ENCODE data around the gene STARD10.

The STARD10 gene

DNA sequence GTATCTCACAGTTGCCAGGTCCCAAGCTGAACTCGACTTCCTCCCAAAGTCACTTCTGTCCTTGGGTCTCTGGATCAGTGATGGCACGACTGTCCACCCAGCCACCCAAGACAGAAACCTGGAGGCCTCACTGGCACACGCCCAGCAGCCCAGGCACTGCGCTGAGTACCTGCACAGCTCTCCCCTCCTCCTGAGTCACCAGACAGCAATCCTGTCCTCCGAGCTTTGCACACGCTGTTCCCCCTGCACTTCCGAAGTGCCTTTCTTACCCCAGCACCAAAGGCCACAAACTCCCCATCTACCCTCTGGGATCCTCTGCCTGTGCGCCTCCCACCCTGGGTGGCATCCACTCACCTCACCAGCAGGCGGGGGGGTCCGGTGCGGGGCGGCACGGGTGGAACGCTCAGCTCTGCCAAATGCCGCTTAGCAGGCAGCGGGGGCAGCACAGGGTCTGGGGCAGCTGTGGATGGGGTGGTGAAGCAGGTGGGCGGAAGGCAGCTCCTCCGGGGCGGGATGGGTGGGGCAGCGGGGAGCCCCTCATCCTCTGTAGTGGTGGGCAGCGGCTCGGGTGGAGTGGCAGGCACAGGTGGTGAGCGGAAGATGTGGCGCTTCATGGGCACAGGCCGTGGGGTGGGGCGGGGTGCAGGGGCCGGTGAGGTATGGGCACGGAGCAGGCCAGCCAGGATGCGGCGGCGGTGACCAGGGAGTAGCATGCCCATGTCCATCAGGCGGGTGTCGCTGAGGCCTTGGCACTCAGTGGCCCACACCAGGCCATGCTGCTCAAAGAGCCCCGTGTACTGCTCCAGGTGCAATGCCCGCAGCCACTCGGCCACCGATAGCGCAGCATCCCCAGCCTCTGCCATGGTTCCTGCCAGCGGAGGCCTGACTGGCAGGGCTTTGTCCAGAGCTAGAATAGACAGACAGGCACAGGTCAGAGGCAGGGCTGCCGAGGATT, 67.3 kb downstream of the STARD10 start:
- DNase-seq (ENCODE audit: low read depth in 3 of 3) = no peak

DNA sequence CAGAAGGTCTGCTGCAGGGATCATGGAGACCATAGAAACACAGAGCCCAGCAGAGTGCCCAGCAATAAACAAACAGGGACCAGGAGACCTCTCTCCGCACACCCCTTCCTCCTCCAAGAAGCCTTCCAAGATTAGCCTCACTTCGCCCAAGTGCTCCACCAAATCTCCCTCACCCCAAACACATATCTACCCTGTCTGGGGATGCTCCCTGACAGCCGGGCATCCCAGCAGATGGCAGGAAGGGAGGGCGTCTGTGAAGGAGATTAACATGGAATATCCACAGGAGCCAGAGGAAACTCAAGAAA, 68.2 kb downstream of the STARD10 start:
- DNase-seq (ENCODE audit: low read depth in 3 of 3) = no peak

DNA sequence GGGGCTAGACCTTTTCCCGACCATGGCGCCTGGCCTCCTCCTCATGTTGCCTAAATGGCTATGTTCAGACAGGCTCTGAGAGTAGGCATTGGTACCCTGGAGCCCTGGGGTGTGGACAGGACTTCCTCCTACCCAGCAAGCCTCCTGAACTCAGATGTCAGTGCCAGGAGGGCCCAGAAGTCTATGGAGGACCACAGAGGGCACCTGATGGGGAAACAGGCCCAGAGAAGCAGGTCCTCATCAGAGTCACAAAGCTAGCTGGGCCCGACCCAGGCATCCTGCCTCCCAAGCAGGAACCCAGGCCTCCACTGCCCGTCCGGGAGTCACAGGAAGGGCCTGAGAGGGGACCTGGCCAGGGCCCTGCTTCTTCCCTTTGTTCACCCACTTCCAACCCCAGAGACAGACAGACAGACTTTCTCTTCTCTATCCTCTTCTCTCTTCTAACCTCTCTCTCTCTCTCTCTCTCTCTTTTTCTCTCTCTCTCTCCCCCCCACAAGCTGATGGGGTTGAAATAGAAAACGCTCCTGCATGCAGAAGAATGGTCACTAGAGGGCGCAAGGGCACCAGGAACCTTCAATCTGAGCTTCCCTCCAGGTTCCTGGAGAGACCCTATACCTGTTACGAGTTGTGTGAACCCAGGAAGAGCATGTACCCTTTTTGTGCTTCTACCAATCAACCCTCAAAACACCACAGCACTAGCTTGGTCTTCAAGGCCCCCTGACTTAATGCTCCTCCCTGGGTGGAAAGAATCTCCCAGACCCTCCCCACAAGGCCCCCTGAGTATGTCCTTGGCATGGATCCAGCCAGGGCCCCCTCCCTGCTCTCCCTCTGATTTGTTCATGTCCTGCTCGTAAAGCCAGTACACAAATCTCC, 68.8 kb downstream of the STARD10 start:
- peak; percentile 59 to 69 (median 68) for DNase-seq (ENCODE audit: low read depth in 3 of 3)

DNA sequence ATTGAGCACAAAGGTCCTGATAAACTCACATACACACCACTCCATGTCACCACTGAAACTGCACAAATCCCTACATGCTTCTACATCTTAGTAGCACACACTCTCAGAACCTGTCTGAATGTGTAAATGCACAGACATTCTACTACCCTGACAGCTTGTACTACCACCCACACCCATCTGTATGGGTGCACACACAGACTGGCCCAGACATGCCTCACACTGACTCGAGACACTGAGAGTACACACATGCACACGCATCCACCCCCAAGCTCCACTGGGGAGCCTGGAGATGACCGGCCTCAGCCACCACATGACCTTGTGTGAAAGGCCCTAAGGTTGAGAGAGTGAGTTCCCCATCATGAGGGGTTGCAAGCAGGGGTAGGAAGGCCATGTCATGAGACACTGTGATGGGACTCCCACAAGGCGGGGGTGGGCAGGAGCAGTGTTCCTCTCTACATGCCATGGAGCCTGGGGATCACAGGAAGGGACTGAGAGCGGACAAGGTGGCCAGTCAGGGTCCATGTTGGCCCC, 69.8 kb downstream of the STARD10 start:
- no peak for DNase-seq (ENCODE audit: low read depth in 3 of 3)

DNA sequence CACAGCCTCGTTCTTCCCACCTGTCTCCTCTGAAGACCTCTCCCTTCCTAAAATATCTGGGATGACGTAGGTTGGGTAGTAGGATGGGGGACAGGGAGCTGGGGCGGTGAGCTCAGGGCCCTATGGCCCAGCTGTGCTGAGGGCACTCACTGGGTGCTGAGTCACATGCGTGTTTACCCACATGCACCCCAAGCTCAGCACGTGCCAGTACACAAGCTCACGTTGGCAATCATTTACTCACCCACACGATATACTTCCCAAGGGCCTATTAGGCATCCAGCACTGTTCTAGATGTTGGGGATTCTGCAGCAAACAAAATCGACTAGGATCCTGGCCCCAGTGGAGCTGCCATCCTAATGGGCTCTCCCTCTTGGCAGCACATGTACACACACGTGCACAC, 70.3 kb downstream of the STARD10 start:
- no peak for DNase-seq (ENCODE audit: low read depth in 3 of 3)

DNA sequence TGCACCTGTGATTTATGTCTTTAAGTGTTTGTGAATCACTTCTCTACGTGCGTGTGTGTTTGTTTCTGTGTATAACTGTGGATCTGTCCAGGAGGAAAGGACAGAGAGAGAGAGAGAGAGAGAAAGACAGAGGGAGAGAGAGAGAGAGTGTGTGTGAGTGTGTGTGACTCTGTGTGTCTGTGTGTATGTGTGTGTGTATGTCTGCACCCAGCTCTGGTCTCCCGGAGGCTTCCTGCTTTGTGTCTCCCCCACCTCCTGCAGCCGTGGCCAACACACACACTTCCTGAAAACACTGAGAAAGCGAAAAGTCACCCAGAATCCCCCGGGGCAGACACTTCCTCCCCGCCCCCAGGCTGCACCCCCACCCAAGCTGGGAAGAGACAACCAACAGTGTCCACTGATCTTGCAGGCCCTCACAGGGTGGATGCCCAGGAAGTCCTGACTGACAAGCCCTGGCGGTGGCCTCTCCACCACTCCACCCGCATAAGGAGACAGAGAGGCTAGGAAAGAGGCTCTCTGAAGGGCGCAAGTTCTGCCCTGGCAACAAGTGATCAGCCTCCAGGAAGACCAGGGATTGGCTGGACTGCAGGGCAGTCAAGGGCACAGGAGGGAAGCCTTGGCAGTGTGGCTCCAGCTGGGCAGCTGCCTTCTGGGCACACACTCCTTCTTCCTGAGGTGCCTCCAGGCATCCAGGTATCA, 71.6 kb downstream of the STARD10 start:
- peak; percentile 63 to 75 (median 71) for DNase-seq (ENCODE audit: low read depth in 3 of 3)

DNA sequence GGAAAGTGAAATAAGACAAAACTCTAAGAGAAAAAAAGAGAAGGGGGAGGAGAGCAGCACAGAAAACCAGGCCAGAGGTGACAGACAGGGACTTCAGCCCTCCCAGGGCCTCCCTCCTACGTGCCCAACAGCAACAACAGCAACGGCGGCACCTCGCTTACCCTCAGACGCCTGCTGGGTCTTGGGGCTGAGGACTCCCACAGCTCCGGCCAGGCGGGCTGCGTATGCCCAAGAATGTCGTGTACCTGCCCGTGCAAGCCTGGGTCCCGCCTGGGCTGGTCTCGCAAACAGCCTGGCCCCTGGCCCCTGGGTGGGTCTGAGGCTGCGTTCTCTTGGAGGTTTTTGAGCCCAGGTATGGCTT, 72.2 kb downstream of the STARD10 start:
- DNase-seq (ENCODE audit: low read depth in 3 of 3) = peak in 2 of 3 donors; percentile 16 to 27

DNA sequence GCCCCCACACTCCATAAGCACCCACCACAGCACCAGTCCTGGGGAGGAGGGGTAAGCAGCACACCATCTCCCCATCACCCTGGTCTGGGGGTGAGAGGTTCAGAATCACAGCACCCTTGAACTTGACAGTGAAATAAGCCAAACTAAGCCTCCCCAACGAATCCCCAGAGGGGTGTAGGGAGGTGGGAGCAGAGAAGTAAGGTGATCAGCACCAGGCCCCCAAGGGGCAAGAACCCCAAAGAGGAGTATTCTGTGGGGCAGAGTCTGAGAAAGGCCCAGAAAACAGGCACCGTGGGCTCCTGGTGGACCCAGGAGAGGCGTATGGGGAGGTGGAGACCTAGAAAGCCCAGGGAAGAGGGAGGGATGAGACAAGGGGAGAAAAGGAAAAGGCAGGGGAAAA, 72.6 kb downstream of the STARD10 start:
- no peak for DNase-seq (ENCODE audit: low read depth in 3 of 3)

DNA sequence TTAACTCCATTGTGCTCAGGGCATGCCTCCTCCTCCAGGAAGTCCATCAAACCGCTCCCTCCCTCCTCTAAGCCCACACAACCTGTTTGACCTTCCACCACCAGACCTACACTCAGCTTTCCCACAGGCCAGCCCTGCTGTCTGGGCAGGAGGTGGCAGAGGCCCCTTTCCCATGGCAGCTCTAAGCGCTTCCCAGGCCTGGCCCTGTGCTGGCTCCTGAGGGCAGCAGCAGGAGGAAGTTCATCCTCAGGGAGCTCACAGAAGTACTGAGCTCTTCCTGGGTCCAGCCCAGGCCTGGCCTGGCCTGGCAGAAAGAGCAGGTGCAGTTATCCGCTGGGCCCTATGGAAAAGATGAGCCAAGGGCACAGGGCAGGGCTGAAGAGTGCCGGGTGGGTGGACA, 73.1 kb downstream of the STARD10 start:
- no peak for DNase-seq (ENCODE audit: low read depth in 3 of 3)

DNA sequence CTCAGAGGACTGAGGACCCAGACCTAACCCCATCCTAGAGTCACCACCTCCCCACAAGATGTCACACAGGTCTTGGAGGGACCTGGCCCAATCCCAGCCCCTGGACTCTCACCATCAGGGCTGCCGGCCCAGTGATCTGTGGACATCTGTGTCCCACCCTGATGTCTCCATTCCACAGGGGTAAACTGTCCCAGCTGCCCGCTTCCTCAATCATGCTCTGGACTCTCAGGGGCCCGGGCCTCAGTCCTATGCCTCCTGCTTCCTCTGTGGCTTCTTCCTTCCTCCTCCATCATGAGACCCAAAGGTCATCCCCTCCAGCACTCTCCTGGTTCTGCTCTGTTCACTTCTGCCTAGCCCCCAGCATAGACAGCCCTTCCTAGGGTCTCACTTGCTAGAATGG, 73.8 kb downstream of the STARD10 start:
- DNase-seq (ENCODE audit: low read depth in 3 of 3) = no peak

DNA sequence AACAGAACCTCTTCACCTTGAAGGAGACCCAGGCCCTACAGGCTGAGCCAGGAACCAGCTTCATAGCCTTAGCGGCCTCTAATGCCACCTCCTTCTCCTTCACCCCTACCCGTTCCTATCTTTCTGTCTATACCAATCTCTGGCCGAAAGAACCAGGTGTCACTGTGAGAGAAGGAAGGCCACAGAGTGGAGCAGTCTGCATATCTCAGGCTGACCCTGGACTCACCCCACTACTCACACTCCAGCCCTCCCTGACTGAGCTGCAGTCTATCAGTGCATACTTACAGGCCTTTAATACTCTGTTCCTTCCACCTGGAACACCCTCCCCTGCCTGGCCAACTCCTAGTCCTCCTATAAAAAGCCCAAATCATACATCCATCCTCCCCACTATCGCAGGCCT, 74.3 kb downstream of the STARD10 start:
- DNase-seq (ENCODE audit: low read depth in 3 of 3) = no peak

DNA sequence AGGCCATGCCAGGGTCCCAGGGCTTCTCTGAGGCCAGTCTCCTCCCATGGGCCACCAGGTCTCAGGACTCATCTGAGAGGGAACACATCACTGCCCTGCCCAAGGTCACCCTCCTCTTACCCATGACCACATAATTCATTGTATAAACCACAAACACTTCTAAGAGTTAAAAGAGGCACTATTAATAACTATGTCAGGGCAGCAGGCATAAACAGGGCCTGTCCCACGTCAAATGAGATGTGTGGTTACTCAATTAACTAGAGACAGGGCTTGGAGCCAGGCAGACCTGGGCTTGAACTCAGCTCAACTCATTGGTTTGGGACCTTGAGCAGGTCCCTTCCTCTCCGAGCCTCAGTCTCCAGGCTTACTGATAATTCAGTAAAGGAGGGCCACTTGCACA, 74.7 kb downstream of the STARD10 start:
- DNase-seq (ENCODE audit: low read depth in 3 of 3) = no peak

DNA sequence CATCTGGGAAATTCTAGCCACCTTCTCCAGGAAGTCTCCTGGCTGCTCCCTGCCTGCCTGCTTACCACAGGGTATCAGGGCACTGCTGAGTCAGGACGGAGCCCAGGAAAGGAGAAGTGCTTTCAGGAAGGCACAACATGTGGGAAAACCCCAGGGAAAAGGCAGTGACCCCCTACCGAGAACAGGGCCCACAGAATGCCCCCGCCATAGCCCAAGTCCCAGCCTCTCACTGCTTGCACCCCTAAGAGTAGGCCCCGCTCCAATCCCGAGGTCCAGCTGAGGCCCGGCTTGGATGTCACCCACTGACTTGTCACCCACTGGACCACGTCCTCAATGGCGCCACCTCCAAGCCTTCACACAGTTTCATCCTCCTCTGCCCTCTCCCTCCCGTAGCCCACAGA, 75.7 kb downstream of the STARD10 start:
- no peak for DNase-seq (ENCODE audit: low read depth in 3 of 3)

DNA sequence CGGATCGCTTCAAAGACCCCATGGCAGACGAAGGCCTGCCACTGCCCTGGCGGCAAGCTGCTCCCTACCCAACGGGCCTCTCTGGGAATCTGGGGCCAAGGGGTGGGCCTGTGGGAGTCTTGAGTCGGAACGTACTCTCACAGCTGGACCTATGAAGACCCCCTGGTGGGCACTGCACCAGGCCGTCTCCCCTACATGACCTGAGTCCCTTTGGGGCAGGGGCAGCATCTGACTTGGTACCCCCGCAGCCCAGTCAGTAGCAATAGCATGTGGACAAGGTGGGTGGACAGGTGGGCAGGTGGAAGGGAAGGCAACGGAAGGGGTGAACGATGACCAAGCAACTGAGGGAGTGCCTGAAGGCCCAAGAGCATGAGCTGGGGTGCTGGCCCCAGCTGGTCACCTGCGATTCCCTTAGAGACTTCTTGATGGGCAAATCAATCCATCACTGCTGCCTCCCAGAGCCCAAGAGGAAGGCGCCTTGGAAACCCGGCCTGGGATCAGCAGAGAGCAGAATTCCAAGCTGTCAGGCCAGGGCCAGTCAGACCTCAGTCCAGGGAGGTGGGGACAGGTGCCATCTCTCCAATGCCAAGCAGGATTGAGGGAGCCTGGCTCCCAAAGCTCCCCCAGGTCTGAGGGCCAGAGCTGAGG, 76.9 kb downstream of the STARD10 start:
- DNase-seq (ENCODE audit: low read depth in 3 of 3) = no peak

DNA sequence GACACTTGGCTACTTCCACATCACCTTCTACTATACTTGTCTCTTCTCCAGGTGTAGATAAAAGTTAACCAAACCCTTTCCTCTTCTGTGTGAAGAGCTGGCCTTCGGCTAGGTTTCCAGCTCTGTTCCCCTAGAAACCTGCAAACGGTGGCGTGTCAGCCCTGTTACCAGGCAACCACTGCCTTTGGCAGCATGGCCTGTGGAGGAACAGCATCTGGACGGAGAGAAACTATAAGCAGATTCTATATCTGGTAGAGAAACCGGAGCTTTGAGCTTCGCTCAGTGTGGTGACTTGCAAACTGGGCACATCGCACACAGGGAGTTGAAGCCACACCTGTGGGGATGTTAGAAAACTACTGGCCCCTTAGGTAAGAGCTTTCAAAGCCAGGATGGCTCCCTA, 77.6 kb downstream of the STARD10 start:
- no peak for DNase-seq (ENCODE audit: low read depth in 3 of 3)

DNA sequence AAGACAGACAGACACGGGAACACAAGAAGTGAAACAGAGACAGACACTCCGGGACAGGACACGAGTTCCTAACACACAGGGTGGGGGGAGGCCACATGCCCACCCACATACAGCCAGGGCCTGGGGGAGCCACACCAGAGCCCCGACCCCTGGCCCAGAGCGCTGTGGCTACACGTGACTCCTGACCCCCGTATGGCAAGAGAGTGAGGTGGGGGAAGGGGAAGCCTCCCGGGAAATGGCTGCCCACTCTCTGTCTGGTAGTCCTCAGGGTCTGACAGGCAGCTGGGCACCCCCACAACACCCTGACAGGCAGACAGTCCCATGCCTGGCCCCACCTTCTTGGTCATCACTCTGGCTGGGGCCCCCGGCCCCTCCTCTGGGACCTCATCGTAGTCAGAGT, 81.0 kb downstream of the STARD10 start:
- no peak for DNase-seq (ENCODE audit: low read depth in 3 of 3)

DNA sequence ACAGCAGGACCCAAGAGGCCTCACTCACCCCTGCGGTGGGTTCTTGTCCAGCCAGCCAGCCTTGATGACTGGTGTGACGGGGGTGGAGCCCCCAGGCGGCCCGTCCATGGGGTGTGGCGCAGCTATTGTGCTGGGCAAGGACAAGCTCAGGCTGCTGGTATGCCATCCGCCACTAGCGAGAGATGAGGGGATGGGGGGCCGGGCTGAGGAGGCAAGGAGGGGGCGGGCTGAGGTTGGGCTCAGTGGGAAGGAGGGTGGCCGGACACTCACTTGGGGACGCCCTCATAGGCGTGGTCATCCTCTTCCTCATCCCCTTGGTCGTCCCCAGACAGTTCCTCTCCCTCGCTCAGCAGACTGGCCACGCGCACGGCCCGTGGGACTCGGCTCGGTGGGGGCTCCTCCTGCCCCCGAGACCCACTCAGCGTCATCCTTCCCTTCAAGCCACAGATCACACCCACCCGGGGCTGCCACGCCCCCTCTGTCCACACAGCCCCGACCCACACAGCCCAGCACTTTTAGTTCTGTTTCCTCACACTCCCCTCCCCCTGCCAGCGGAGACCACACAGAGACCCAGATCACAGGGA, 81.6 kb downstream of the STARD10 start:
- no peak for DNase-seq (ENCODE audit: low read depth in 3 of 3)

DNA sequence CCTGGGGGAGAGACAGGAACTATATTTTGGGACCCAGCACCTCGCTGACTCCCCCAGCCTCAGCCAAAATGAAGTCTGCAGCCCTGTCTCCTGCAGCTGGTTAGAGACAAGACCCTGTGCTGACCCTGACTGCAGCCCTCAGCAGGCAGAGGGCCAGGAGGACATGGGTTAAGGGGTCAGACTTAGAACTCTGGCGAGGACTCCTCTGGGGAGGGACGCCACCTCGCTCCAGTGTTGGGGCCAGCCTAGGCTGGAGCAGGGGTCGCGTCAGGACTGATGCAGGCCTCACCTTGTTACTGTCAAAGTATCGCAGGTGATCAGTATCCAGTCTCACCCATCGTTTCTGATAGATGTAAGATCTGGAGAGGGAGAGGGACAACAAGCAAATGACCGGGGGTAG, 82.7 kb downstream of the STARD10 start:
- DNase-seq (ENCODE audit: low read depth in 3 of 3) = no peak

DNA sequence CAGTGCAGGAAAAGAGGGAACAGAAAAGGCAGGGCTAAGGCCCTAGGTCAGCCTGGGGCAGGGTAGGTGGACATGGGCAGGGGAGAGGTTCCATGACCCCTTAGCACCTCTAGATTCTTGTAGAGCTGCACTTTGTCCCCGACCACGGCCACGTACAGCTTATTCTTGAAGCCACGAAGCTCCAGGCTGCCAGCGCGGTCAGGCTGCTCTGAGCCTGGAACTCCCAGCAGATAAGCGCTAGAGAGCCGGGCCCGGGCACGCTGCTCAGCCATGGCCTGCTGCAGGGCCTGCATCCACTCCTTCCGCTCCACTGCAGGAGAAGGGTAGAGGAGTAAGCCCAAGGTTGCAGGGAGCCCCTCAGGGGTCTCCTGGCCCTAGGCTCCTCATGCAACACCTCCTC, 83.6 kb downstream of the STARD10 start:
- DNase-seq (ENCODE audit: low read depth in 3 of 3) = no peak

DNA sequence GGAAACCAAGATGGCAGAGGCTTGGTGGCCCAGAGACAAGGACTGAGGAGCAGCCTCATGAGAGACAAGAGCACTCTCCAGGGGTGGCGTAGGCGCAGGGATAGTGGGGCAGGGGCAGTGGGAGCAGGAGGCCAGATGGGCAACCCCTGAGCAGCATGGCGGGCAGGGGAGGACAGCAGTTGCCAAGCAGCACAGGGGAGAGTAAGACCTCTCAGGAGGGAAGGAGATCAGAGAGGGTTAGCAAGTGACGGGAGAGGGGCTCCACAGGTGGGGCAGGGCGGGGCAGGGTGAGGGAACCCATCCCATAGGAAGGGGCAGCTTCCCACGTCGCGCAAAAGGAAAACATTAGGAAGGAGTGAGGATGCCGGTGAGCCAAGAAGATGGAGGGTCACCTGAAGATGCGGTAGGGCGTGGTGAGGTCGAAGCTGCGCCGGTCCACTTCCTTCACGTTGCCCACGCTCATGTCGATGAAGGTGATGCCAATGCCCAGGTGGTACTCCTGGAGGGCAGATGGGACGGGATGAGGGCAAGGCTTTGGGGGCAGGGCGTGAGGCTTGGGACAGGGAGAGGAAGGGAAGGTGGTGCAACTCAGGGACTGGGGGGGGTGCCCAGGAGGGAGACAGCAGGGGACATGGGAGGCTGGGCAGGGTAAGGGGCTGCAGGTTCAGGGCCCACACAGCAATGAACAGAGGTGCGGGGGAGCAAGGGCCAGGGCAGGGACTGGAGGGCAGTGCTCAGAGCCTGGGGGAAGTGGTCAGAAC, 84.2 kb downstream of the STARD10 start:
- DNase-seq (ENCODE audit: low read depth in 3 of 3) = no peak

DNA sequence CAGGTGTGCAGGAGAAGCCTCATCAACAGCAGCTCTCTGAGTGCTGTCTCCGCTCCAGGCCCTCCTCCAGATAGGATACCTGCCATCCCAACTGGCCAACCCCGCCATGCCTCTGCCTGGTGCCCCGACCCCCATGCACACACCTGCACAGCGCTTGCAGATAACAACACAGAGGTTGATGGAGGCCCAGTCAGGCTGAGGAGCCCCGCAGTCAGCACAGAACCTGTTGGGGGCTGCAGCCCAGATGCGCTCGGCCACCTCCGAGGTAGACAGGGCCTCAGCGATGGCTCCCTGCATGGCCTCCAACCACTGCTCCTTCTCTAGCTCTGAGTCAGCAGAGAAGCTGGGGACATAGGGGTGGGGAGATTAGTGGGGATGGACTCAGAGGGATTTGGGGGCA, 86.8 kb downstream of the STARD10 start:
- no peak for DNase-seq (ENCODE audit: low read depth in 3 of 3)

All from stimulated activated CD4-positive, alpha-beta T cell treated with anti-CD3 and anti-CD28 coated beads, TNF-alpha, amount 100 ng/mL, for 48 hours (primary cell).